HepG2 (cell line): ENCODE measurements around the gene ETFA. TPM values are rescaled to one million over a fixed set of nuclear protein-coding genes. Genes with fewer than 3 reads are reported as not detected.

Experiments
- ATAC-seq: fragments of 200-7000 bp; cut with Tn5 transposase; 3 replicates; pipeline ENCODE4 v1.9.1; 2020; ENCODE audit warnings: mild to moderate bottlenecking, moderate library complexity
- BruUV-seq: library from RNA; stranded (reverse); fragments of 400-500 nt; replicated peaks from 2 replicates; lab custom pipeline; 2021; lab: Mats Ljungman, UMichigan
- CTCF ChIA-PET: fragments of 300-600 bp; formaldehyde crosslinking; extraction: SDS; loops from one replicate; lab custom pipeline; 2021; ENCODE audit warnings: low total read pairs, inconsistent platforms, low intra/inter-chr PET ratio; lab: Yijun Ruan, JAX
- POLR2A ChIA-PET: fragments of 350-600 bp; sonication (Branson Sonifier 250); formaldehyde crosslinking; loops from one replicate; lab custom pipeline; 2020; ENCODE audit warnings: antibody characterized with exemption, inconsistent platforms; lab: Yijun Ruan, JAX
- DNase-seq: peaks from one replicate; pipeline ENCODE4 v3.0.0-alpha.2; 2015; ENCODE audit warnings: low spot score
- FAIRE-seq: peaks from 3 replicates; lab custom pipeline; 2011; peaks lifted over from hg19 to GRCh38; lab: Jason Lieb, UNC
- H2AFZ ChIP-seq: one replicate; pipeline ENCODE4 v1.6.1; 2011; ENCODE audit warnings: low read length, inconsistent platforms
- H3K27ac ChIP-seq: fragments of 300-600 bp; 3 replicates; pipeline ENCODE4 v1.8.0; 2011; ENCODE audit warnings: mixed run types, mild to moderate bottlenecking, mixed read lengths, low read length, inconsistent platforms; ENCODE audit not compliant: insufficient read depth; ENCODE audit errors: extremely low read length
- H3K27me3 ChIP-seq, 2 experiments: fragments of 200-600 bp in 1 of 2; 2 replicates in 1 of 2; 3 replicates in 1 of 2; pipeline versions ENCODE4 v1.6.0 to v1.8.0; 2011; ENCODE audit warnings: low read length in 2 of 2, mild to moderate bottlenecking in 2 of 2, moderate library complexity in 2 of 2, inconsistent platforms in 1 of 2; ENCODE audit not compliant: insufficient read depth in 2 of 2, control insufficient read depth in 1 of 2
- H3K36me3 ChIP-seq, 2 experiments: fragments of 200-600 bp in 1 of 2; replicated peaks in 1 of 2; 2 replicates in 1 of 2; 3 replicates in 1 of 2; pipeline versions ENCODE4 v1.5.1 to v1.8.0; 2011; ENCODE audit warnings: low read length in 2 of 2, inconsistent platforms in 1 of 2; ENCODE audit not compliant: insufficient read depth in 2 of 2, control insufficient read depth in 1 of 2
- H3K4me1 ChIP-seq: 2 replicates; pipeline ENCODE4 v1.5.1; 2012; ENCODE audit warnings: low read length, inconsistent platforms; ENCODE audit not compliant: insufficient read depth
- H3K4me2 ChIP-seq: 2 replicates; pipeline ENCODE4 v1.6.0; 2011; ENCODE audit warnings: low read depth, low read length, inconsistent platforms
- H3K4me3 ChIP-seq, 3 experiments: fragments of 200-600 bp in 1 of 3; sonication (generic), shearing (Covaris generic) in 1 of 3; replicated peaks in 1 of 3; 2 replicates each; pipeline ENCODE4 v1.5.1; 2011 to 2016; ENCODE audit warnings: low read length in 3 of 3, inconsistent platforms in 2 of 3, low read depth in 2 of 3, mild to moderate bottlenecking in 2 of 3, control low read depth in 1 of 3, mixed read lengths in 1 of 3; ENCODE audit not compliant: insufficient read depth in 1 of 3
- H3K79me2 ChIP-seq: one replicate; pipeline ENCODE4 v1.6.1; 2011; ENCODE audit warnings: low read length, inconsistent platforms; ENCODE audit not compliant: insufficient read depth
- H3K9ac ChIP-seq: 2 replicates; pipeline ENCODE4 v1.6.0; 2011; ENCODE audit warnings: mild to moderate bottlenecking, low read depth, low read length, inconsistent platforms; ENCODE audit not compliant: insufficient read depth
- H3K9me3 ChIP-seq: 2 replicates; pipeline ENCODE4 v1.5.1; 2012; ENCODE audit warnings: mild to moderate bottlenecking, low read length
- H4K20me1 ChIP-seq: 2 replicates; pipeline ENCODE4 v1.6.0; 2011; ENCODE audit warnings: inconsistent platforms, mild to moderate bottlenecking, low read length, moderate library complexity; ENCODE audit not compliant: insufficient read depth
- DR1 ChIP-seq: sonication (generic); formaldehyde crosslinking; IDR thresholded peaks from 2 replicates; pipeline ENCODE4 v1.8.0; 2021; ENCODE audit warnings: mild to moderate bottlenecking, missing genetic modification reagents, inconsistent platforms
- RBM22 ChIP-seq: fragments of 200-400 bp; formaldehyde crosslinking; optimal IDR thresholded peaks from 2 replicates; pipeline ENCODE3; 2017; ENCODE audit warnings: mild to moderate bottlenecking, low read length, moderate library complexity
- SMAD3 ChIP-seq: sonication (generic); formaldehyde crosslinking; IDR thresholded peaks from 2 replicates; pipeline ENCODE4 v1.4.0; 2020; ENCODE audit warnings: missing genetic modification reagents
- U2AF2 ChIP-seq: fragments of 200-400 bp; formaldehyde crosslinking; IDR thresholded peaks from 2 replicates; pipeline ENCODE4 v1.6.1; 2017; ENCODE audit warnings: low read depth, mild to moderate bottlenecking, low read length
- YEATS2 ChIP-seq: sonication (generic); formaldehyde crosslinking; IDR thresholded peaks from 2 replicates; pipeline ENCODE4 v1.4.0; 2020; ENCODE audit warnings: missing genetic modification reagents, borderline replicate concordance
- ZNF329 ChIP-seq: sonication (generic); formaldehyde crosslinking; IDR thresholded peaks from 2 replicates; pipeline ENCODE4 v1.9.0; 2021; ENCODE audit warnings: low read depth, mild to moderate bottlenecking, missing genetic modification reagents
- ZNF343 ChIP-seq: sonication (generic); formaldehyde crosslinking; IDR thresholded peaks from 2 replicates; pipeline ENCODE4 v1.4.0; 2020; ENCODE audit warnings: mild to moderate bottlenecking, missing genetic modification reagents
- ZNF552 ChIP-seq: sonication (generic); formaldehyde crosslinking; IDR thresholded peaks from 2 replicates; pipeline ENCODE4 v1.9.0; 2022; ENCODE audit warnings: missing genetic modification reagents, mild to moderate bottlenecking, borderline replicate concordance
- WGBS: methylation state at CpG from one replicate; pipeline ENCODE4 v1.1.6; 2017; ENCODE audit warnings: low lambda C conversion rate; 5-methylcytosine and 5-hydroxymethylcytosine counted together
- in situ Hi-C: cut with HindIII; loops from 2 replicates; pipeline ENCODE4 v1.10.0; 2017; ENCODE audit warnings: low pct_unique_long_range_greater_than_20kb; ENCODE audit not compliant: extremely low pct_ligation_motif_present
- intact Hi-C: fragments of 100-400 bp; cut with micrococcal nuclease; formaldehyde crosslinking; loops from one replicate; pipeline ENCODE4 v1.10.0; 2022; ENCODE audit not compliant: unreplicated experiment
- polyA plus RNA-seq, 8 experiments: library from polyadenylated mRNA; depleted of rRNA in 3 of 8; stranded (reverse) in 7 of 8; unstranded in 1 of 8; fragments of >200 nt; fragmentation: Illumina TruSeq in 4 of 8; extraction: Trizol in 4 of 8; gene quantifications; 2 replicates each; pipeline versions ENCODE4 v1.2.1 to v1.2.3, GENCODE V29; 2011 to 2016; ENCODE audit warnings: low read depth in 4 of 8, missing spikeins in 1 of 8, mixed read lengths in 1 of 8; ENCODE audit not compliant: insufficient read depth in 1 of 8
- total RNA-seq, 5 experiments: library from RNA; depleted of rRNA; stranded (reverse); fragments of >200 nt; fragmentation: Illumina TruSeq; extraction: Trizol; gene quantifications; 2 replicates each; pipeline ENCODE4 v1.2.3, GENCODE V29; 2016; ENCODE audit warnings: low read depth in 1 of 5
- TF ChIP-seq, protein P1 (sequence below): sonication (generic); formaldehyde crosslinking; IDR thresholded peaks from 2 replicates; pipeline ENCODE4 v1.9.0; 2021; ENCODE audit warnings: missing genetic modification reagents, borderline replicate concordance

Gene ETFA
- total and polyA plus RNA-seq, 2 of the 13 experiments (the other 11 are each of a cell fraction or from before 2014, with no cell fraction given), result 291 to 396 TPM

DNA sequence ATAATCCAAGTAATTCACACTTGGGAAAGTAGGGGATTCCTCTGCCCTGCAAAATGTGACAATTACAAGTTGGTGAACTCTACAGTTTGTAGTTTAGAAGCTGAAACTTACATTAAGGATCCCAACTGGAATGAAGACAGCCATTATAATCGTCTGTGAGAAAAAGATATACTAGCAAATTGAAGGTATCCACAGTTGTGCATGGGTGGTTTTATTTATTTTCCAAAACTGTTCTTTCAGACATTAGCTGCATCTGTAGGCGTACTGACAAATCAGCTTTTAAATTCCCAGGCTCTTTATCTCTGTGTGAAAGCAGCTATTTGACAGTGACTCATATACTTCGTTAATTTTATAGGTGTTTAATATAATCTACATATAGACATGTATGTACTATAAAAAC is 12.8 kb upstream of the ETFA start:
- Histone ChIP-seq H3K79me2 (no peaks in the 10 kb centered on the region), H3K4me2 (no peak overlapping the region), H2AFZ (no peak overlapping the region), H4K20me1 (no peaks in the 10 kb centered on the region), H3K9me3 (no peaks in the 10 kb centered on the region), H3K9ac (no peak overlapping the region), H3K27me3 (peaks cover 0 to 15% of the 10 kb centered on the region in 2 experiments; a peak in 2 of 5 replicates), H3K36me3 (no peaks in the 10 kb centered on the region)
- in situ Hi-C loops (no loop called here), intact Hi-C loops (no loop called here)
- BruUV-seq, result no TSS peak
- POLR2A ChIA-PET, result interaction anchor here (0.9 to 2.2 kb wide), 3 partner anchors 11 to 60 kb away, joined by 3 to 6 read pairs (median 4); partner anchors contain the start of gene ISL2
- DNase-seq (no peak), FAIRE-seq (no peak)
- WGBS, result 20% methylated on average over 3 of the region's 3 CpGs
- no peak for TF ChIP-seq ZNF343 (CRISPR knock-in tag)
- TF ChIP-seq ZNF552 (CRISPR knock-in tag), result no peak
- TF ChIP-seq DR1 (CRISPR knock-in tag), result no peak
- TF ChIP-seq RBM22, result no peak
- no peak for TF ChIP-seq YEATS2 (CRISPR knock-in tag)
- TF ChIP-seq U2AF2, result no peak
- no peak for TF ChIP-seq SMAD3
- TF ChIP-seq ZNF329, result no peak
- TF ChIP-seq, protein P1, sequence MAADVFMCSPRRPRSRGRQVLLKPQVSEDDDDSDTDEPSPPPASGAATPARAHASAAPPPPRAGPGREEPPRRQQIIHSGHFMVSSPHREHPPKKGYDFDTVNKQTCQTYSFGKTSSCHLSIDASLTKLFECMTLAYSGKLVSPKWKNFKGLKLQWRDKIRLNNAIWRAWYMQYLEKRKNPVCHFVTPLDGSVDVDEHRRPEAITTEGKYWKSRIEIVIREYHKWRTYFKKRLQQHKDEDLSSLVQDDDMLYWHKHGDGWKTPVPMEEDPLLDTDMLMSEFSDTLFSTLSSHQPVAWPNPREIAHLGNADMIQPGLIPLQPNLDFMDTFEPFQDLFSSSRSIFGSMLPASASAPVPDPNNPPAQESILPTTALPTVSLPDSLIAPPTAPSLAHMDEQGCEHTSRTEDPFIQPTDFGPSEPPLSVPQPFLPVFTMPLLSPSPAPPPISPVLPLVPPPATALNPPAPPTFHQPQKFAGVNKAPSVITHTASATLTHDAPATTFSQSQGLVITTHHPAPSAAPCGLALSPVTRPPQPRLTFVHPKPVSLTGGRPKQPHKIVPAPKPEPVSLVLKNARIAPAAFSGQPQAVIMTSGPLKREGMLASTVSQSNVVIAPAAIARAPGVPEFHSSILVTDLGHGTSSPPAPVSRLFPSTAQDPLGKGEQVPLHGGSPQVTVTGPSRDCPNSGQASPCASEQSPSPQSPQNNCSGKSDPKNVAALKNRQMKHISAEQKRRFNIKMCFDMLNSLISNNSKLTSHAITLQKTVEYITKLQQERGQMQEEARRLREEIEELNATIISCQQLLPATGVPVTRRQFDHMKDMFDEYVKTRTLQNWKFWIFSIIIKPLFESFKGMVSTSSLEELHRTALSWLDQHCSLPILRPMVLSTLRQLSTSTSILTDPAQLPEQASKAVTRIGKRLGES (CRISPR knock-in tag), result no peak
- TF ChIP-seq, all 625 proteins: peak for 0
- H3K4me1 ChIP-seq, result peaks cover 19% of the 10 kb centered on the region
- ATAC-seq, result no peak
- H3K27ac ChIP-seq, result no peak overlapping the region
- no peak overlapping the region for H3K4me3 ChIP-seq
- CTCF ChIA-PET, result no interaction called here
